Cerebellar nuclear complex (tissue), 1 donor: Measurements from ENCODE around the gene UPF1.
"Not testable (repeated sequence)": the region's sequence is repeated elsewhere in the genome, so short reads cannot be mapped to it uniquely, and the experiment has no call there.

Experiments
- DNase-seq, 2 experiments: peaks; one replicate each; lab custom pipeline; 2025; lab: John Stamatoyannopoulos, UW

Gene UPF1

GRCh38 chr19:18898607-18899408 lies 67.0 kb downstream of the UPF1 start:
- no peak for DNase-seq

DNA sequence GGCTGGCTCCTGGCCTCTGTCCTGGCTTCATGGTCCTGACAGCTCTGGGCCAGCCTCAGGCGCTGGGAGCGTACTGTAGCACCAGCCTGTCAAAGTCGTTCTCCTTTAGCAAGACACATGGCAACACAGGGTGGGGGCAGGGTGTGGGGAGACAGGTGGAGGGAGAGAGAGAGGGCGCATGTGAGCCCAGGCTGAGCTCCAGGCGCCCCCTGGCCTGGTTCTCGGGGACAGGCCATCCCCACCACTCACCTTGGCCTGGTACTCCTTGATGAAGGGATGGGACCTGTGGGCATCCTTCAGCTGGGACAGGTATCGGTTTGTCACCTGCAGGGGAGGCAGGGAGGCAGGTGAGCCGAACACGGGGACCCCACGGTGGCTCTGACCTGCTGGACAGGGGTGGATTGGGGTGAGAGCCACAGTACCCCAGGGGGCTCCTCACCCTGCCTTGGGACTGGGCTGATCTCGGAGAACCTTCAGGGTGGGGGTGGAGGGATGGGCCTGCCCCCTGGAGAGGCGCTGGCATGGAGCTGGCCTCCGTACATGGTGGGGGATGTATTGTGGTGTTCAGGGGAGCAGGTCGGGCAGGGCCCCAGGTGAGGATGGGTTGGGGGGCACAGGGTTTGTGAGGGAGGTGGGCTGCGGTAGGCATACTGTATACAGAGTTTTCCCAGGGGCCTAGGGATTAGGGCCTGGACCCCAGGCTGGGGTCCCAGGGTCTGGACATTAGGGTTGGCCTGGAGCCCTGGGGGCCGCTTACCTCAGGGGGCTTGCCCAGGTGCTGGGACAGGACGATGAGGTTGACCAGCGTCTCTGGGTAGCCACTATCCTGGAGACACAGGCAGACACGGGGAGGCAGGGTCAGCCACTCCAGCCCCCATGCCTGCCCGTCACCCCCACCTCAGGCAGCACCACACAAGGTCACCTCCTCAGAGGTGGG lies 68.1 kb downstream of the UPF1 start:
- DNase-seq, result no peak

GRCh38 chr19:18900700-18901481 lies 69.1 kb downstream of the UPF1 start:
- DNase-seq, result no peak

DNA sequence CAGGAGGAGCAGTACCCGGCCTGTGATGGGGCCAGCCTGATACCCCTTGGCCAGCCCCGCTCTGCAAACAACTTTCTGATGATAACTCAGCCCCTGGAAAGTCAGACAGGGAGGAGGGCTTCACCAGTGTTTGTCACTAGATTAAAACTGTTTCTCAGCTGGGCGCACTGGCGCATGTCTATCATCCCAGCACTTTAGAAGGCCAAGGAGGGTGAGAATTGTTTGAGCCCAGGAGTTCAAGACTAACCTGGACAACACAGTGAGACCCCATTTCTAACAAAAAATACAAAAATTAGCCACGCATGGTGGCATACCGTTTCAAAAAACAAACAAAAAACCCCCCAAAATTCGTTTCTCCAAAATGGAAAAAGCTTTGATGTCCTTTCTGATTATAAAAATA lies 69.7 kb downstream of the UPF1 start:
- no peak for DNase-seq

DNA sequence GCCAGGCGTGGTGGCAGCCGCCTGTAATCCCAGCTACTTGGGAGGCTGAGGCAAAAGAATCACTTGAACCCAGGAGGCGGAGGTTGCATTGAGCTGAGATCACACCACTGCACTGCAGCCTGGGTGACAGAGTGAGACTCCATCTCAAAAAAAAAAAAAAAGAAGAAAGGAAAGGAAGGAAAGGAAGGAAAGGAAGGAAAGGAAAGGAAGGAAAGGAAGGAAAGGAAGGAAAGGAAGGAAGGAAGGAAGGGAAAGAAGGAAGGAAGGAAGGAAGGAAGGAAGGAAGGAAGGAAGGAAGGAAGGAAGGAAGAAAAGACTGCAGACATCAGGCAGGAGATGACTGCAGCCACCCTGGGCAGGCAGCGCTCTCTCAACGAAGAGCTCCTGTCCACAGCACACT lies 70.8 kb downstream of the UPF1 start:
- DNase-seq, result not testable (repeated sequence)

DNA sequence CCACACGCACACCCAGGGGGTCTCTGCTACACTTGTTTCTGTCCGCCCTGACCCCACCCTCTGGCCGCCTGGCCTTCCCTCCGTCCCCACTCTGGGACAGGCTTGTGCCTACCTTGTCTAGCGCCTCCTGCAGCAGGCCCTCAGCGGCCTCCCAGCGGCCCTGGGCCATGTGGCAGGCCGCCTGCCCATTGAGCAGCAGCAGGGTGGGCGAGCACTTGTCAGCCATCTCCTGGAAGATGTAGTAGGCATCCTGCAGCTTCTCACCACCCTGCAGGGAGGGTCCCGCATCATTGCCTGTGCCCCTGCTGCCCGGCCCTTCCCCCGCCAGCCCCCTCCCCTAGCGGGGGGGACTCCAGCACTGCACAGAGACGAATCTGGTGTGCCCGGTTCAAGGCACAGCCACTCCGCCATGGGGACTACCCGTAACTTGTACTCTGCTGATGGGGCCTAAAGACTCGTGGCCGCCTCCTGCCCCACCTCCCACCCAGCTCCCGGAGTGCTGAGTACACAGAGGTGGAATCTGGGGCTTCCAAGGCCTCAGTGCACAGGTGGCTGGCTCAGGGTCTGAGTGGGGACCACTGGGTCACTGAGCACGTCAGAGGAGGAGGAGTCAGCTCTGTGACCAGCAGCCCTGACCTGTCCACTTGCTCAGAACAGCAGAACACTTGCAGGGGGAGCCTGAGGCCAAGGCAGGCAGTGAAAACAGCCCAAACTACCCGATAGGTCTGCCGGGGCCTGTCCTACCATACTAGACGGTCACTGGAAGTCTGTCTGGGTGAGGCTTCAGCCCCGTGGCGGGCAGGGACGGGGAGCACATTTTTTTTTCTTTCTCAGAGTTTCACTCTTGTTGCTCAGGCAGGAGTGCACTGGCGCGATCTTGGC lies 71.6 kb downstream of the UPF1 start:
- no peak for DNase-seq

GRCh38 chr19:18904334-18905057 lies 72.7 kb downstream of the UPF1 start:
- DNase-seq, result no peak

DNA sequence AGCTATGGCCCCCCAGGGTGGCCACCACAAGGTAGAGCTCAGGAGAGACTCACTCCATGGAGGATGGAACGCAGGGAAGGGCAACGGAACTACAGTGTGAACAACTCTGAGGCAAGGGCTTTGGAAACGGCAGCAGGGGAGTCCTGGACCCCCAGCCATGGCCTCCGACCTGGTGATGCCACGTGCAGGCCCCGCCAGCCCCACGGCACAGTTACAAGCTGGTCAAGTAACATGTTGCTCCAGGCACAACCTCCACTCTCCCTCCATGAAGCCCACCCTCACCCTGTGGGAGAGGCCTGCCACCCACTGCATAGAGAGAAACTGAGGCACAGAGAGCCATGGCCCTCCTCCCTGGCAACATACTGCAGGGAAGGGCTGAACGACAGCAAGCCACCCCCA lies 73.3 kb downstream of the UPF1 start:
- no peak for DNase-seq

- DNase-seq, result no peak
Observed at GRCh38 chr19:18905513-18906236, 73.9 kb downstream of the UPF1 start.

DNA sequence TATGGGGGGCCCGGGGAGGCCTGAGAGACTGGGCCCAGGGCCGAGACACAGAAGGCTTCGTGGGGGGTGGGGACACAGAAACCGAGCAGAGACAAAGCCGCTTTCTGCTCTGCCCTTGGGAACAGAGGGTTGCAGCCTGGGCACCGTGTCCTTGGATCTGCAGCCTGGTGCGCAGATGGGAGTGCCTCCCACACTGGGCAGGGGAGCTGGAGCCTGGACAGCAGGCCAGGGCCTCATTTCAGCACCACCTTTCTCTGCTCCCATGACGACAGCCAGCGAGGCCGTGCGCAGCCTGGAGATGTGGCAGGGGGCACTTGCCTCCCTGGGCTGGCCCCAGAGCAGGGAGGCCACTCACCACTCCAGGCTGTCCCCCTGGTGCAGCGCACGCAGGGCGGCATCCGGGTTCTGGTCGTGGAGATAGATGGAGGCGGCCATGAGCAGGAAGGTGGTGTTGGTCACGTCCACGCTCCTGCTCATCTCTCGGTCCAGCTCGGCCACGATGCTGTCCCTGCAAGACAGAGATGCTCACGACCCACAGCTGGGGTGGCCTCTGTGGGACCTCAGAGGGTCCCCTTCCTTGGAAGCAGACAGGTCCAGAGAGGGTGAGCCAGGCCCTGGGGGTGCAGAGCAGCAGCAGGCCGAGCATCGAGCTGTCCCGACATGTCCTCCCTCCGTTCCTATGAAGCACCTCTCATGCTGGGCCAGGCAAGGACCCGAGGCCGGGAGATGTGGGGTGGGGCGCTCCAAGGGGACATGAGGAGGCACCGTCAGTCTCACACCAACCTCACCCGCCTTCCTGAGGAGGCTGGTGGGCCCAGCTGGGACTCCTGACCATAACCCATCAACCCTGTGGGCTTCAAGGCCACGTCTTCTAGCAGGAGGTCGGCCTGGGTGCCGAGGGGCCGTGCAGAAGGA lies 75.1 kb downstream of the UPF1 start:
- DNase-seq, result no peak

DNA sequence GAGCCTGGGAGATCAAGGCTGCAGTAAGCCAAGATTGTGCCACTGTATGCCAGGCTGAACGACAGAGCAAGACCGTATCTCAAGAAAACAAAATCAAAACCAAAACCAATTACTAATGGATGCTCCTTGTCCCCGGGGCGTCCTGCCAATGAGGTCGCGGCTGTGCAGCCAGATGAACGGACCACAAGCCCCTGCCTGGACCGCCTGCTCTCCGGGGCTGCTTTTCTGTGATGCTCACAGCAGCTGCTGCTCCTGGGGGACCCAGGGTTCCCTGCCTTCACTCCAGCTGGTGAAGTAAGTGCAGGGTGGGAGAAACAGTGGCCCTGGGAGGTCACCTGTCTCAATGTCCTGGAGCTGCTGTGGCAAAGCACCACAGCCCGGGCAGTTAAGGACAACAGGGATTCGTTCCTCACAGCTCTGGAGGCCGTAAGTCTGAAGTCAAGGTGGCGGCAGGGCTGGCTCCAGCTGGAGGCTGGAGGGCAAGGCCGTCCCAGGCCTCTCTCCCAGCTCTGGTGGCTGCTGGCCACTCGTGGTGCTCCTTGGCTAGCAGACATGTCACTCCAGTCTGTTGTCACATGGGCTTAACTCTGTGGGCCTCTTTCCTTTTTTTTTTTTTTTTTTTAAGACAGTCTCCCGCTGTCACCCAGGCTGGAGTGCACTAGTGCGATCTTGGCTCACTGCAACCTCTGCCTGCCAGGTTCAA lies 77.3 kb downstream of the UPF1 start:
- no peak for DNase-seq

GRCh38 chr19:18910010-18910409 lies 78.3 kb downstream of the UPF1 start:
- no peak for DNase-seq

GRCh38 chr19:18910801-18911436 lies 79.2 kb downstream of the UPF1 start:
- no peak for DNase-seq

DNA sequence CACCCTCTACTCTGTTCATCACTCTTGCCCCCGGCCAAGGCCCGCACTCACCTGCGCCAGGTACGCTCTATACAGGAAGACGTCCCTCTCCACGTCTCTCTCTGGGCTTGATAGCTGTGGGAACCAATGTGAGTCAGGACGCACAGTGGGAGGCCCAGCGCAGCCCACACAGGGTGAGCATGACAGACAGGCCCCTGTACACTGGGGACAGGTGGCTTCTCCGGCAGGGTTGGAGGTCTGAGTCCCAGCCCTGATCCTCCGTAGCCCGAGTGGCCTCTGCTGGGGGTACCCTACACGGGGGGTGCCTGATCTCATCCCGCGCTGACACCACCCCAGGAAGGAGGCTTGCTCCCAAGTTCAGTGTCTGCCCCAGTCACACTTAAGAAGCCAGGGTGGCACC lies 81.2 kb downstream of the UPF1 start:
- no peak for DNase-seq

GRCh38 chr19:18913466-18913865 lies 81.7 kb downstream of the UPF1 start:
- DNase-seq, result no peak

GRCh38 chr19:18915639-18916038 lies 83.9 kb downstream of the UPF1 start:
- DNase-seq, result no peak

GRCh38 chr19:18917593-18917992 lies 85.8 kb downstream of the UPF1 start:
- not testable (repeated sequence) for DNase-seq
